Transverse colon (tissue), 4 donors: ENCODE results near the gene YJEFN3. TPM values are rescaled to one million over a fixed set of nuclear protein-coding genes. Genes with fewer than 3 reads are reported as not detected.

Experiments
- DNase-seq: peaks from one replicate; pipeline ENCODE4 v3.0.0-alpha.2; 2019
- H3K27ac ChIP-seq, 4 donors: fragments of 200-600 bp; sonication (generic); 2 replicates each; pipeline ENCODE4 v1.5.1; 2016 to 2018; ENCODE audit warnings: inconsistent platforms in 4 of 4
- H3K27me3 ChIP-seq: fragments of 200-600 bp; sonication (generic); 2 replicates; pipeline ENCODE4 v1.5.1; 2017; ENCODE audit warnings: inconsistent platforms
- H3K36me3 ChIP-seq, 4 donors: fragments of 200-600 bp; sonication (generic); 2 replicates each; pipeline ENCODE4 v1.5.1; 2017 to 2019; ENCODE audit warnings: inconsistent platforms in 4 of 4
- H3K4me1 ChIP-seq, 4 donors: fragments of 200-600 bp; sonication (generic); 2 replicates each; pipeline ENCODE4 v1.5.1; 2017 to 2020; ENCODE audit warnings: inconsistent platforms in 4 of 4
- H3K4me3 ChIP-seq, 4 donors: fragments of 200-600 bp; sonication (generic); 1 replicate in 1 of 4; 2 replicates in 3 of 4; pipeline versions ENCODE4 v1.5.1 to v1.6.1; 2017 to 2019; ENCODE audit warnings: inconsistent platforms in 4 of 4
- H3K9me3 ChIP-seq, 2 donors: fragments of 200-600 bp; sonication (generic); 2 replicates each; pipeline ENCODE4 v1.5.1; 2017 to 2019; ENCODE audit warnings: inconsistent platforms in 2 of 2
- CTCF ChIP-seq, 5 experiments: fragments of 200-600 bp in 3 of 5; fragments of 450-650 bp in 2 of 5; sonication (generic) in 3 of 5; IDR thresholded peaks; 1 replicate in 2 of 5; 2 replicates in 3 of 5; pipeline ENCODE4 v1.5.1; 2016 to 2017; ENCODE audit warnings: antibody characterized with exemption in 5 of 5, inconsistent platforms in 3 of 5, mild to moderate bottlenecking in 2 of 5, moderate library complexity in 1 of 5
- EP300 ChIP-seq: sonication (generic); formaldehyde crosslinking; IDR thresholded peaks from one replicate; pipeline ENCODE4 v1.6.1; 2017; ENCODE audit warnings: antibody characterized with exemption, low read depth
- POLR2A ChIP-seq: fragments of 450-650 bp; IDR thresholded peaks from one replicate; pipeline ENCODE4 v1.6.1; 2016; ENCODE audit warnings: antibody characterized with exemption, mild to moderate bottlenecking, moderate library complexity
- POLR2AphosphoS5 ChIP-seq, 3 donors: sonication (generic); formaldehyde crosslinking; IDR thresholded peaks; one replicate each; pipeline ENCODE4 v1.6.1; 2016; ENCODE audit warnings: antibody characterized with exemption in 3 of 3
- WGBS, 2 donors: methylation state at CpG; one replicate each; pipeline ENCODE4 v1.1.5; 2018; ENCODE audit warnings: low coverage in 1 of 2; 5-methylcytosine and 5-hydroxymethylcytosine counted together
- in situ Hi-C, 4 donors: fragments of 200-750 bp; cut with MboI; loops; one replicate each; pipeline versions ENCODE4 v1.15.0 to v1.15.1; 2017; ENCODE audit warnings: low sequenced_read_pairs in 3 of 4, low pct_ligation_motif_present in 1 of 4, low pct_unique_long_range_greater_than_20kb in 1 of 4
- intact Hi-C: fragments of 100-400 bp; cut with DNase I; formaldehyde crosslinking; loops from one replicate; pipeline ENCODE4 v1.15.1; 2023; ENCODE audit warnings: low total_unique reads
- total RNA-seq, 4 donors: library from RNA; depleted of rRNA; stranded (reverse); fragments of >200 nt; gene quantifications; one replicate each; pipeline ENCODE4 v1.1.0, GENCODE V29; 2016

The YJEFN3 gene
- total RNA-seq, 4 donors from 2014 or later, result 3.5 to 6.0 (median 4.0) TPM

GRCh38 chr19:19549804-19550464 is 21.2 kb downstream of the YJEFN3 start:
- no peak for TF ChIP-seq POLR2A
- no peak for TF ChIP-seq CTCF (IDR thresholded peaks at IDR 0.05)
- no peak for TF ChIP-seq POLR2AphosphoS5 (IDR thresholded peaks at IDR 0.05)
- no peak for TF ChIP-seq EP300
- no peak for DNase-seq
- H3K9me3 ChIP-seq, result no peaks in the 10 kb centered on the region
- no peak overlapping the region for H3K4me3 ChIP-seq
- no peaks in the 10 kb centered on the region for H3K4me1 ChIP-seq
- H3K27me3 ChIP-seq, result peaks cover 38% of the 10 kb centered on the region
- 62 to 82% methylated on average over 2 to 23 of the region's 23 CpGs for WGBS, 2 donors
- H3K36me3 ChIP-seq, result no peaks in the 10 kb centered on the region
- intact Hi-C loops, result no loop called here
- in situ Hi-C loops, result loop anchor here in 3 of 4 donors (25.0 kb wide), 3 partner anchors 87 to 737 kb away; partner anchors contain the start of genes GMIP (in 1 of the 3) and LPAR2 (in 1 of the 3)
- no peak overlapping the region for H3K27ac ChIP-seq

GRCh38 chr19:19550485-19550929 is 21.8 kb downstream of the YJEFN3 start:
- H3K27me3 ChIP-seq, result peaks cover 38% of the 10 kb centered on the region
- TF ChIP-seq EP300, result no peak
- no peak for TF ChIP-seq POLR2AphosphoS5 (IDR thresholded peaks at IDR 0.05)
- no peak for TF ChIP-seq POLR2A
- no peak for TF ChIP-seq CTCF (IDR thresholded peaks at IDR 0.05)
- intact Hi-C loops, result no loop called here
- no peaks in the 10 kb centered on the region for H3K9me3 ChIP-seq
- no peaks in the 10 kb centered on the region for H3K4me1 ChIP-seq
- WGBS, 2 donors, result no CpG with 5 or more reads among the region's 8 CpGs
- in situ Hi-C loops, result no loop called here
- no peak overlapping the region for H3K4me3 ChIP-seq
- H3K36me3 ChIP-seq, result no peaks in the 10 kb centered on the region
- H3K27ac ChIP-seq, result no peak overlapping the region
- no peak for DNase-seq

- in situ Hi-C loops, result no loop called here
- WGBS, 2 donors, result 83% methylated on average over 9 of the region's 10 CpGs; no CpG with 5 or more reads in 1 of the 2 donors
- Histone ChIP-seq H3K4me1 (no peaks in the 10 kb centered on the region), H3K9me3 (no peaks in the 10 kb centered on the region), H3K27ac (no peak overlapping the region), H3K27me3 (peaks cover 32% of the 10 kb centered on the region), H3K4me3 (no peak overlapping the region), H3K36me3 (no peaks in the 10 kb centered on the region)
- TF ChIP-seq CTCF (IDR thresholded peaks at IDR 0.05) (no peak), POLR2AphosphoS5 (IDR thresholded peaks at IDR 0.05) (no peak), EP300 (no peak), POLR2A (no peak)
- DNase-seq, result no peak
- intact Hi-C loops, result no loop called here
Observed at GRCh38 chr19:19550972-19551852, 22.5 kb downstream of the YJEFN3 start.

- Histone ChIP-seq H3K27me3 (peaks cover 28% of the 10 kb centered on the region), H3K36me3 (no peaks in the 10 kb centered on the region), H3K4me3 (no peak overlapping the region), H3K4me1 (no peaks in the 10 kb centered on the region), H3K27ac (no peak overlapping the region), H3K9me3 (no peaks in the 10 kb centered on the region)
- 87% methylated on average over 6 of the region's 14 CpGs; no CpG with 5 or more reads in 1 of the 2 donors for WGBS, 2 donors
- DNase-seq, result no peak
- in situ Hi-C loops, result no loop called here
- TF ChIP-seq CTCF (IDR thresholded peaks at IDR 0.05) (no peak), POLR2A (no peak), POLR2AphosphoS5 (IDR thresholded peaks at IDR 0.05) (no peak), EP300 (no peak)
- intact Hi-C loops, result no loop called here
Observed at GRCh38 chr19:19551853-19552192, 23.1 kb downstream of the YJEFN3 start.
